SH-SY5Y (cell line): ENCODE measurements around the gene LELP1.

Source experiments
- GATA2 ChIP-seq: IDR thresholded peaks from 2 replicates; pipeline ENCODE4 v1.6.1; 2011; ENCODE audit warnings: mild to moderate bottlenecking, low read depth, low read length
- GATA3 ChIP-seq: IDR thresholded peaks from 2 replicates; pipeline ENCODE4 v1.6.1; 2011; ENCODE audit warnings: low read depth, mild to moderate bottlenecking, low read length, moderate library complexity

GRCh38 chr1:153168686-153169085 is 34.5 kb upstream of the LELP1 start:
- TF ChIP-seq GATA3 (no peak), GATA2 (no peak)
